NCI-H82 treated with DMSO at 0.1 percent for 48 hours (cell line): Measurements from ENCODE around the gene MTX1.
A peak's percentile ranks its signal among the peaks of the same experiment; 100 is the strongest.

ENCODE experiments used
- DNase-seq: peaks from one replicate; lab custom pipeline; 2025; ENCODE audit not compliant: unreplicated experiment; lab: John Stamatoyannopoulos, UW

Gene MTX1

GRCh38 chr1:155255243-155256007 lies 46.9 kb downstream of the MTX1 start, which contains the start of gene ENTREP3:
Gene ENTREP3, minus strand, starts transcription at chr1:155255483. Its CDS starts 606 bp downstream, at chr1:155254877.
- DNase-seq, result peak; percentile 78

GRCh38 chr1:155256058-155256852 lies 47.8 kb downstream of the MTX1 start:
- DNase-seq, result no peak

- DNase-seq, result no peak
Measured at GRCh38 chr1:155260276-155260675, 51.8 kb downstream of the MTX1 start.

- no peak for DNase-seq
Measured at GRCh38 chr1:155261493-155261851, 53.0 kb downstream of the MTX1 start.

GRCh38 chr1:155261852-155262673 lies 53.6 kb downstream of the MTX1 start, which contains the start of gene SCAMP3:
Gene SCAMP3, minus strand, starts transcription at chr1:155262360. Its CDS starts 209 bp downstream, at chr1:155262151.
- DNase-seq, result peak; percentile 99

- no peak for DNase-seq
Measured at GRCh38 chr1:155263067-155263466, 54.6 kb downstream of the MTX1 start.
